GM08714 (cell line): Measurements from ENCODE around the gene STK11IP.

Experiments
- H3K4me3 ChIP-seq: fragments of 200-500 bp; sonication (Bioruptor generic); 2 replicates; pipeline ENCODE4 v1.5.1; 2014; ENCODE audit warnings: mild to moderate bottlenecking, low read length, inconsistent platforms
- ZNF274 ChIP-seq: IDR thresholded peaks from 2 replicates; pipeline ENCODE4 v1.6.1; 2012; ENCODE audit warnings: mild to moderate bottlenecking, low read depth, low read length

The STK11IP gene

GRCh38 chr2:219570194-219570923, 27.3 kb upstream of the STK11IP start:
- TF ChIP-seq ZNF274 = no peak
- H3K4me3 ChIP-seq = no peak overlapping the region

DNA sequence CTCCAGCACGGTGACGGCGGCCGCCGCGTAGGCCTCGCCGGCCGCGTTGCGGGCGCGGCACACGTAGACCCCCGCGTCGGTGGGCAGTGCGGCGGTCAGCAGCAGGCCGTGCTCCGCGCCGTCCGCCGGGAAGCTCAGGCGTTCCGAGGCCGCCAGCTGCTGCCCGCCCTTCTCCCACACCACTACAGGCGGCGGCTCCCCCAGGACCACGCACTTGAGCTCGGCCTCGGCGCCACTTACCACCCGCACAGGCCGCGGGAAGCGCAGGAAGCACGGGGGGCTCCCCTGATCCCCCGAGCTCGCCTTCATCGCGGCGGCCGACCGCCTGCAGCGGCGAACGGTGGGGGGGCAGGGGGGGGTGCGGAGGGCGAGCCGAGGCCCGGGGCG, 26.7 kb upstream of the STK11IP start:
- no peak for TF ChIP-seq ZNF274
- H3K4me3 ChIP-seq = no peak overlapping the region

GRCh38 chr2:219571311-219572236, 26.1 kb upstream of the STK11IP start, which contains the start of gene OBSL1:
TSS of gene OBSL1 (minus strand) at chr2:219571539. CDS start at chr2:219571232, 307 bp downstream.
- H3K4me3 ChIP-seq = no peak within 1 kb of the TSS
- no peak for TF ChIP-seq ZNF274

DNA sequence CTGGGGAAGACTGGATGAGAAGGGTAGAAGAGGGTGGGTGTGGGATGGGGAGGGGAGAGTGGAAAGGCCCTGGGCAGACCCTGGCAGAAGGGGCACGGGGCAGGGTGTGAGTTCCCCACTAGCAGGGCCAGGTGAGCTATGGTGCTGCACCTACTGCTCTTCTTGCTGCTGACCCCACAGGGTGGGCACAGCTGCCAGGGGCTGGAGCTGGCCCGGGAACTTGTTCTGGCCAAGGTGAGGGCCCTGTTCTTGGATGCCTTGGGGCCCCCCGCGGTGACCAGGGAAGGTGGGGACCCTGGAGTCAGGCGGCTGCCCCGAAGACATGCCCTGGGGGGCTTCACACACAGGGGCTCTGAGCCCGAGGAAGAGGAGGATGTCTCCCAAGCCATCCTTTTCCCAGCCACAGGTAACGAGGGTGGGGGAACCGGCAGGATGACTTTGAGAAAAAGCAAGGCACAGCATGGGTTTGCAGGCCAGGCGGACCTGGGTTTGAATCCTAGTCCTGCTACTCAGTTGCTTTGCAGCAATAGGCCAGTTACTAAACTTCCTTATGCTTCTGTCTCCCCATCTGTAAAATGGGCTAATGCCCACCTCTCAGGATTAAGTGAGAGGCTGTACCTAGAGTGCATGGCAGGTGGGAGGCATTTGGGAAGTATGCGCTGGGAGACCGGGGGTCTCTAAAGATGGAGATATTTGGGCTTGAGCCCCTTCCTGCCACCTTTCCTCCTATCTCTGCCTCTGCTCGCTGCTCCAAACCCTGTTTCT, 25.2 kb upstream of the STK11IP start, which contains the start of gene INHA:
Gene INHA (plus strand): TSS at position 74 of the 765 bp plus-strand sequence. CDS start 65 bp downstream, at position 139.
- no peak within 1 kb of the TSS for H3K4me3 ChIP-seq
- no peak for TF ChIP-seq ZNF274

GRCh38 chr2:219573166-219573565, 24.5 kb upstream of the STK11IP start:
- TF ChIP-seq ZNF274 = no peak
- H3K4me3 ChIP-seq = no peak overlapping the region

DNA sequence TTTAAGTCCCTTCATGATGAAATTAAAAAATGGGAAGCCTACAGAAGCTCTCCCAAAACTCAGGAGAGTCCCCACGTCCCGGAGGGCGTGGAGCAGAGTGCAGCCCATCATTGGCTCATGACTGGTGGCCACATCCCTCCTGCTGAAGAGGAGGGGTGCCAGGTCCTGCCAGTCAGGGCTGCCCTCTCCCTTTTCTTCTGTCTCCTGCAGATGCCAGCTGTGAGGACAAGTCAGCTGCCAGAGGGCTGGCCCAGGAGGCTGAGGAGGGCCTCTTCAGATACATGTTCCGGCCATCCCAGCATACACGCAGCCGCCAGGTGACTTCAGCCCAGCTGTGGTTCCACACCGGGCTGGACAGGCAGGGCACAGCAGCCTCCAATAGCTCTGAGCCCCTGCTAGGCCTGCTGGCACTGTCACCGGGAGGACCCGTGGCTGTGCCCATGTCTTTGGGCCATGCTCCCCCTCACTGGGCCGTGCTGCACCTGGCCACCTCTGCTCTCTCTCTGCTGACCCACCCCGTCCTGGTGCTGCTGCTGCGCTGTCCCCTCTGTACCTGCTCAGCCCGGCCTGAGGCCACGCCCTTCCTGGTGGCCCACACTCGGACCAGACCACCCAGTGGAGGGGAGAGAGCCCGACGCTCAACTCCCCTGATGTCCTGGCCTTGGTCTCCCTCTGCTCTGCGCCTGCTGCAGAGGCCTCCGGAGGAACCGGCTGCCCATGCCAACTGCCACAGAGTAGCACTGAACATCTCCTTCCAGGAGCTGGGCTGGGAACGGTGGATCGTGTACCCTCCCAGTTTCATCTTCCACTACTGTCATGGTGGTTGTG, 23.0 kb upstream of the STK11IP start:
- no peak overlapping the region for H3K4me3 ChIP-seq
- TF ChIP-seq ZNF274 = no peak

DNA sequence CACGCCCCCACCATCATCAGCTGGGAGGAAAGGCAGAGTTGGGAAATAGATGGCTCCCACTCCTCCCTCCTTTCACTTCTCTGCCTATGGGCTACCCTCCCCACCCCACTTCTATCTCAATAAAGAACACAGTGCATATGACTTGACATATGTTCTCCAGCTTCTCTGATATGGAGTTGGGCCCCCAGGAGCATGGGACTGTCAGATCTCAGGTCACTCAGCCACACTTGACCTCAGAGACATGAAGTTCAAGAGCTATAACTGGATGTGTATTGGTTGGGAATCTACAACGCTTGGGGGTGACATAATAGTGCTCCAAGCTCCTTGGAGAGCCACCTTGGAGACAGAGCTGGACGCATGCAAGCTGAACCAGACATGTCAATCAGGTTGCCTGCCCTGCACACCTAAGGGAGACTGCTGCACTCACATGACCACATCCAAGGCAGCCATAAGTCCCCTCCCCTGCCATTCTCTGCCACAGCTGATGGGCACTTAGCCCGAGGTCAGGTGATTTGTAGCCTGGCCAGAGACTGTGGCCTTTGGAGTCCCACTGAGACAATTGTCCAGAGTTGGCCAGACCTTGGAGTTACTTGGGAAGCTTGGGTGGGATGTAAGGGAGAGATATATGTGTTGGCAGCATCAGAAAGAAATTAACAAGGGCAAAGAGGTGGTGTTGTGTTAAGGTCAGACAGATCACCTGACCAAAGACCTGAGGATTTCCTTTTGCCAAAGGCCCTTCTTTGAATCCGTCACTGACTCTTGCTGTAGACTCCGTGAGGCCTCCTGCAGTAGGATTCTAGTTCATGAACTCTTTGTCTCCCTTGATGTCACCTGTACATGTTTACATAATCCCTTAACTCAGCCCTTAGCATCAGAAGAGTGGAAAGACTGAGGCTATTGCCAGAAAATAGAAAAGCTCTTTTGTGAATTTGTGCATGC, 21.8 kb upstream of the STK11IP start:
- no peak overlapping the region for H3K4me3 ChIP-seq
- TF ChIP-seq ZNF274 = no peak

- H3K4me3 ChIP-seq = no peak overlapping the region
- TF ChIP-seq ZNF274 = no peak
These were observed 20.9 kb upstream of the STK11IP start for GRCh38 chr2:219576505-219577388.

- H3K4me3 ChIP-seq = no peak overlapping the region
- TF ChIP-seq ZNF274 = no peak
These were observed 18.6 kb upstream of the STK11IP start for GRCh38 chr2:219578811-219579613.

DNA sequence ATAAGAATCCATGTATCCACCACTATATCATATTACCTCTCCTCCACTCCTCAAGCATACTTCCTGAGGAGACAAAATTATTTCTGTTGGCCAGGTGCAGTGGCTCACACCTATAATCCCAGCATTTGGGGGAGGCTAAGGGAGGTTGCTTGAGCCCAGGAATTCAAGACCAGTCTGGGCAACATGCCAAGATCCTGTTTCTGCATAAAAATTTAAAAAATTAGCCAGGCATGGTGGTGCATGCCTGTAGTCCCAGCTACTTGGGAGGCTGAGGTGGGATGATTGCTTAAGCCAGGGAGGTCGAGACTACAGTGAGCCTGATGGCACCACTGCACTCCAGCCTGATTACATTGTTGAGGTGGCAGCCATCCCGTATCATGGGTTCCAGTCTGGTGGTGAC, 16.3 kb upstream of the STK11IP start:
- H3K4me3 ChIP-seq = no peak overlapping the region
- no peak for TF ChIP-seq ZNF274

DNA sequence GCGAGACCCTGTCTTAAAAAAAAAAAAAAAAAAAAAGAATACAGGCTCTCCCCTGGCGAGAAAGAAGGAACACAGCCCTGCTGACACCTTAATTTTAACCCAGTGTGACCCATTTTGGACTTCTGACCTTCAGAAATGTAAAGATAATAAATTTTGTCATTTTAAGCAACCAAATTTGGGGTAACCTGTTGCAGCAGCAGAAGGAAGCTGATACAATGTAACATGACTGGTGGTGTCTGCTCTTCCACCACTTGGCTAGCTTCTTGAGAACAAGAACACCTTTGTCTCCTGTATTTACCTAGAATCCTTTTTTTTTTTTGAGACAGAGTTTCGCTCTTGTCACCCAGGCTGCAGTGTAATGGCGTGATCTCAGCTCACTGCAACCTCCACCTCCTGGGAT, 6.6 kb upstream of the STK11IP start:
- TF ChIP-seq ZNF274 = no peak
- H3K4me3 ChIP-seq = no peak overlapping the region
